ENCODE data around the gene PGRMC2. TPM values are rescaled to one million over a fixed set of nuclear protein-coding genes. Genes with fewer than 3 reads are reported as not detected.

PGRMC2 gene
- polyA plus RNA-seq, 3 donors: 22.2 to 62.1 (median 44.0) TPM

DNA sequence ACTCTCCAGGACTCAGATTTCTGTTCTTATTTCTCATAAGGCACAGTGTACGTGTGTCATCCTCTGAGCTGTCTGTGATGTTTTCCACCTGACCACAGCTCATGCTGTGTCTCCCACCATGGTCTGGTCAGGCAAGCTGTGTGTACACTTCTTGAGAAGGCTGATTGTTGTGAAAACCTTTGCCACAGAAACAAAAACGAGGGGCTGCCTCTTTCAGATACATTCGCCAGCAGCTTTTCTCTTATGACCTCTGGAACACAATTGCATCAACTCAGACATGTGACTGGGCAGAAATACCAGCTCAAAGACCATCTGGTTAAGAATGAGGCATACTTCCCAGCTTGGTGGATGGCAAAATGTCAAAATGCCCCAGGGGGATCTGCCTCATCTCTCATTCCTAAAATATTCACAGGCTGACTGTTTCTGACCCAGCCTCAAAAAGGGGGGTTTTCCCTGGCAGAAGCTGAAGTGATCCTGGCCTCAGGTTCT, 46.1 kb downstream of the PGRMC2 start:
- H3K27ac ChIP-seq (ENCODE audit: low read depth, low read length): no peak overlapping the region
- WGBS, 3 donors: 57 to 63% (median 58%) methylated on average over 3 of the region's 3 CpGs

GRCh38 chr4:128241019-128241418, 46.6 kb downstream of the PGRMC2 start:
- no peak overlapping the region for H3K27ac ChIP-seq (ENCODE audit: low read depth, low read length)

DNA sequence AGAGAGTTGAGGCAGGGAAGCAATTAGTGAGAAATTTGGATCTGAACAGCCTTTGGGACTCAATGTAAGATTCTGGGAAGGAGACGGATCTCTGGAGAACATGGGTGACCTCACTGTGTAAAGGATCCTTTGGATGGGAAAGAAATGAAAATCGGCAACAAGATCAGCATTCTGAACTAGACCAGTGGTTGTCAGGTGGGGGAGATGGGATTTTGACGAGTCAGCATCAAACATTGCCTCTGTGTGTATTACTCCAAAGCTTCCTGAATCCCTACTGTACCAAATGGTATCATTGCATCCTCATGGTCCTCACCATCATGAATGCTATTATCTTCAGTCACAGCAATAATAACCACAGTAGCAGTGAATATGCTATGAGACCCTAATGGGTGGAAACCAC, 52.8 kb downstream of the PGRMC2 start:
- 87 to 95% (median 93%) methylated on average over 3 of the region's 3 CpGs for WGBS, 3 donors

More at GRCh38 chr4:128241019-128241418, 46.6 kb downstream of the PGRMC2 start:
- WGBS, 3 donors: 88 to 93% (median 93%) methylated on average over 3 of the region's 3 CpGs

GRCh38 chr4:128232719-128233118, 54.9 kb downstream of the PGRMC2 start:
- WGBS, 3 donors: 85 to 90% (median 87%) methylated on average over 3 of the region's 3 CpGs
- H3K27ac ChIP-seq (ENCODE audit: low read depth, low read length): no peak overlapping the region

More for the DNA sequence above, 52.8 kb downstream of the PGRMC2 start:
- no peak overlapping the region for H3K27ac ChIP-seq (ENCODE audit: low read depth, low read length)

DNA sequence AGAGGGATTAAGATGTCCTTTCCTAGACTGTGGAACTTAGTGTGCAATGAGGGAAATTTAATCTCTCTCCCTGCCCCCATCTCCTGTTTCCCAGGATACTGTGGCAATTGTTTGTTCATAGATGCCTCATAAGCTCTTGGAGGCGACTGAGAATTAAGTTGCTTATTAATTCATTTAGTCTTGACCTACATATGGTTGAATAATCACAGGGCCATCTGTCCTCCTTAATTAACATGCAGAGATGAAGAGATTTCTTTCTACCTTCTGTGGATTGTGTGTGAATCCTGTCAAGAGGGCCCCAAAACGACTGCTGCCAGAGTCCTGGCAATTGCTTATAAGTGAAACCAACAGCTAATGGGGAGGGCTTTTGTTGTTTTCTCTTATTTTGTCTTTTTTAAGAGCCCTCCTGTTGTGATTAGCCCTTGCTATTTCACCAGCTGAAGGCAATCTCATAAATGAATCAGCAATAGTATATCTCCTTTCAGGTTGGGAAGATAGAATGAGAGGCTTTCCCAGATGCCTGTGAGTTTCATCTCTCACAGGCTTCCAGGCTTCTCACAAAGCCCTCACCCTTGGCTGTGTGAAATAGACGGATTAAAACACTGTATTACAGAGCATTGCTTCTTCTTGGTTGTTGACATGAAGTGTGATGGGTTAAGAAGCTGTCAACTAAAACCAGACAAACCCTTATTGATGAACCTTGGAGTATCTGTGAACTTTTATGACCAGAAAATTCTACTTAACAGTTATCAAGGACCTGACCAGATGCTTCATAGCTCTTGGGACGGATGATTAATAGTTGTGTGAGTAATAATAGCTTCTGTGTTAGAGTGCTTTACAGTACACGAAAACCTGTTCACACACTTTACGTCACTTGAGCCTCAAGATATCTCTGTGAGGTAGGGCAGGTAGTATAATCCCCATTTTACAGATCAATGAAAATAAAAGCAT, 58.5 kb downstream of the PGRMC2 start:
- 64 to 72% (median 70%) methylated on average over 6 of the region's 6 CpGs for WGBS, 3 donors
- H3K27ac ChIP-seq (ENCODE audit: low read depth, low read length): no peak overlapping the region

GRCh38 chr4:128227991-128228571, 59.5 kb downstream of the PGRMC2 start:
- WGBS, 3 donors: 57 to 75% (median 71%) methylated on average over 2 of the region's 2 CpGs
- H3K27ac ChIP-seq (ENCODE audit: low read depth, low read length): no peak overlapping the region

GRCh38 chr4:128225148-128225547, 62.5 kb downstream of the PGRMC2 start:
- 68 to 78% (median 74%) methylated on average over 2 of the region's 2 CpGs for WGBS, 3 donors
- H3K27ac ChIP-seq (ENCODE audit: low read depth, low read length): no peak overlapping the region

DNA sequence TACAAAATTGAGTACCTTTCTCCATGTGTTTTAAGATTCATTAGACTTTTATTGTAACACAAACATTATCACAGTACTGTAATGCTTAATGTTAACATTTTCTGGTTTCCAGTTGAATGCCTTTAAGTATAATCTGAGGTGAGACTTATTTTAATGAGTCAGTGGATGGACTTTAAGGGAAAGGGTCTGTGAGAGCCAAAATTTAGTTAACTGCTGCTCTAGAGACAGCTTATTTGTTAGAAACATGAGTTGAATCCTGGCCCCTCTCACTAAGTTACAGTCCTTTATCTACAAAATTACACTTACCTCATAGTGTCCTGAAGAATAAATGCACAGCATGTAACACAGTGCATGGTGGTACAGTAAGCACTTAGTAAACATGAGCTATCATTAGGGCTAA, 66.0 kb downstream of the PGRMC2 start:
- H3K27ac ChIP-seq (ENCODE audit: low read depth, low read length): no peak overlapping the region

DNA sequence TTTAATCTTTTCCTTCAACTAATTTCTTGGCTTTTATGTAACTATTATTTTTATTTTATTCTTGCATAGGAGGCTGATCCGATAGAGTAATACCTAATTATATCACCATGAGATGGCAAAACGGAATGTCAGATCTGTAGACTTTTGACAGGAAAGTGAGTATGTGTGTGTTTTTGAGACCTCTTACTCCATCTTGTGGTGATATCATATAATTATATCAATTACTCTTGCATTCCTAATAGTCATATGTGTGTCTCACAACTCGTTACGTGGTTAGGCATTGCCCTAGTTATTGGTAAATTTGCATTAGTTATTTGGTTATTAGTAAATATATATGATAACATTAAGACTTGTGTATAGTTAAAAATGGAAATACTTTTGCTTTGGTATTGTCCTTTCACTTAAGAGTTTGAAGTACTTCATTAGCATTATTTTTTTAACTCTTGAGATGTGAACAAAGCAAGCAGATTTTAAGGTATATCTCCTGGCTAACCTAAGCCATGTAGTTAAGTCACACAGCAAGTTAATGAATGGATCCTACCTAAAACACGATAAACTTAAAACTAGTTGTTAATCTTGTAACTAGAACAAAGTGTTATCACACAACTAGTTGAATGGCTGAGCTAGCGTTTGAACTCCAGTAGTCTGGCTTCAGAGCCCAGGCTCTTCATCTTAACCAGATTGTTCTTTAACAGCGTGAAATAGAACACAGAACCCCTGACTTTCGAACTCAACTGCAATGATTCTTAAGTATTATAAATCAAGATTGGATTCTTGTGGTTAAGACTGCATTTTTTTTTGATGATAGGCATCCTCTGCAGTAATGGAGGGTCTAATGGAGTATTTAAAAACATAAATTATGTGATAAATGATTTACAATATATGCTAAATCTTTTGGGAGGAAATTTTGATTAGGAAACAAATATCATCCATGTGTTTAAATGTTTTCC, 67.1 kb downstream of the PGRMC2 start:
- 41 to 53% (median 52%) methylated on average over 8 of the region's 8 CpGs for WGBS, 3 donors
- H3K27ac ChIP-seq (ENCODE audit: low read depth, low read length): no peak overlapping the region

Other genes with a start within 250 kb of the PGRMC2 start
- 10 to 100 TPM in 2 of 3 donors, 1 to 10 TPM in 1; 9.7 to 16.5 (median 10.6) TPM for gene LARP1B, start 226.5 kb downstream of the PGRMC2 start, polyA plus RNA-seq

Data from adipose tissue (tissue), 3 donors.